NCI-H1048 (cell line): Measurements from ENCODE around the gene RNU1-3.

ENCODE experiments used
- DNase-seq: peaks from one replicate; lab custom pipeline; 2025; lab: John Stamatoyannopoulos, UW

The RNU1-3 gene

DNA sequence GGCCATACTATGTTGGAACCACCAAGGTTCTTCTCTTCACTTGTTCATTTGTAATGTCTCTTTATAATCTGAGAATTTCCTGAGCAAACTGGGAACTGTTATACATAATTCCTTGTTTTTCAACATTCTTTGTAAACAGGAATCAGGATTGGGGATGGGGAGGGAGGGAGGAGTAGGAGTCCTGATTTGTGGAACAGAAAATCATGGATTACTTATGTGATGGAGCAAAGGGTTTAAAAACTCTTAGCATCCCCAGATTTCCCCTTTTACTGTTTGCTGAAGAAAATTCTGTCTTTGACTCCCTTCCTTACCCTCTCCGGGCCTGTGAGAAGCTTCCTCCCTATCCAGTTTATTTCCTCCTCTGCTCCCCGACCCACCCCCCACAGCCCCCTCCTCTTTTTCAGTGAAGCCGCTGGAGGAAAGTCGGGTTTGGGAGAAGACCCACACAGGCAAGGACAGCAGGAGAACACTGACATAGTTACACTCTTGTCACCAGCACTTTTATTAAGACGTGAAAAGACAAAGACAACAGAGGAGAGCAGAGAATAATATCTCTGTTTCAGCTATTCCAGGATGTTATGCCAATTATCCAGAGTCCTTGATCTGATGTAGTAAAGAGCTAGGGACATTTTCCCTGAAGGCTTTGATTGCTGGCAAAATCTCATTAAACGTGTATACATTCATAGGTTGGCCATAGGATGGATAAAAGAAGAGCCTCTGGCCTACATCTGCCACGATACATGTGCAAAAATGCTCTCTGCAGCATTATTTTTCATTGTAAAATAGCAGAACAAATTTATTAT is 48.8 kb downstream of the RNU1-3 start:
- no peak for DNase-seq

DNA sequence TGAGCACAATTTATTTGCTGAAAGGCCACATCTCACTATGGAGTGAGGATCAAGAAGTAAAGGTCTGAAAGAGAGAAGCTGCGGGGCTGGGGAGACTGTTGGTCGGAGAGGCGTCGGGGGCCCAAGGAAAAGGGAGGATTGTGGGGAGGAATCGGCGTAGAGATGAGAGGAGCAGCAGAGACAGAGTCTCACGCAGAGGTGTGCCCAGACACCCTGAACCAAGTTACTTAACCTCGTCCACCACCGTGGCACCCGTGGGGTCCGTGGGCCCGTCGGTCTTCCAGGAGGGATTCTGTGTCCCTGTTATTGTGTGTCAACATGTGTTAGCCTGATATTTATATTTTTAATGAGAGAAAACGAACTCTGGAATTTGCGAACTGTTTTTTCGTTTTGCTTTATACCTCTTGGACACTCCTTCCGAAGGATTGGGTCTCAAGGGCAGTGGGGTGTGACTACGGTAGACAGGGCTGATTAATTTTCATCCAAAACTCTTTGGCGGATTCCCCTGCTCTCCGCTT is 49.6 kb downstream of the RNU1-3 start:
- no peak for DNase-seq
